ENCODE measurements around the gene MEOX1.

- no peak for TF ChIP-seq CTCF (IDR thresholded peaks at IDR 0.05)
- no peak for TF ChIP-seq EP300 (IDR thresholded peaks at IDR 0.05)
- no peak for TF ChIP-seq POLR2A (IDR thresholded peaks at IDR 0.05)
Measured at GRCh38 chr17:43595466-43595865, 66.3 kb downstream of the MEOX1 start.

Measured in suprapubic skin (tissue), 3 donors.